GM19035 (cell line): ENCODE results near the gene BICC1.

ENCODE experiments used
- ATAC-seq: cut with Tn5 transposase; IDR thresholded peaks from one replicate; pipeline ENCODE4 v1.9.1; 2021; ENCODE audit not compliant: unreplicated experiment

Gene BICC1

DNA sequence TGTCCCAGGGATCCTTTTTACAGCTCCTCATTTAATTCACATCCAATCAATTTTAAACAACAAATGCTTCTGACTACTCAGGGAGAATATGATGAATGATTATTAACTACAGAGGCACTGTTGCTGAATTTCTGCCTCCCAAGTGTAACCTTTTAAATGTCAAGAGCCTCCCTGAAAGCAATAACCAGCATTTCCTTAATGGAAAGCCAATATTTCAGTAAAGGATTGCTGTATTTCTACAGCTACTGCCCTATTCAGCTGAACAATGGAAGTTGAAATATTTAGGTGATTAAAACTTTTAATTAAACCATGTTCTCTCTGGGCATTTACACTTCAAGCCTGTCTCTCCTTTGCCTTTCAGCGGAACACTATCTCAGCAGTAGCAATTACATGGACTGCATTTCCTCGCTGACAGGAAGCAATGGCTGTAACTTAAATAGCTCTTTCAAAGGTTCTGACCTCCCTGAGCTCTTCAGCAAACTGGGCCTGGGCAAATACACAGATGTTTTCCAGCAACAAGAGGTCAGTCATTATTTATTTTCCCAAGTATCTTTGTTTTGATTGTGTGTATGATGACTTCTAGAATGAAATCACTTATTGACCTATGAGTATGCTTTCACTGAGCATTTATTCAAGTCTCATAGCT lies 304.7 kb downstream of the BICC1 start:
- no peak for ATAC-seq

DNA sequence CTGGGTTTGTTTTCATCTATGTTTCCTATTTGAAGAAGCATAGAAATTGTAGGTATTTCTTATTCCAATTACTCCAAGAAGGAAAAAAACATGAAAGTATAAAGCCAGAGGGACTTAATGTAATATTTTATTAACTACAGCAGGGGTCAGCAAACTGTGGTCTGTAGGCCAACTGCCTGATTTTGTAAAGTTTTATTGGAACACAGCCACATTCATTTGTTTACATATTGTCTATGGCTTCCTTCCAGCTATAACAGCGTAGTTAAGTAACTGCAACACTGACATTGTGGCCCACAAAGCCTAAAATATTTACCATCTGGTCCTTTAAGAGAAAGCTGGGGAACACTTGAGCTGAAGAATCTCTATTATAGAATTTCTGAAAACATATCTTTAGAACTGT lies 306.2 kb downstream of the BICC1 start:
- no peak for ATAC-seq

- no peak for ATAC-seq
These were observed 307.7 kb downstream of the BICC1 start for GRCh38 chr10:58820386-58820785.

DNA sequence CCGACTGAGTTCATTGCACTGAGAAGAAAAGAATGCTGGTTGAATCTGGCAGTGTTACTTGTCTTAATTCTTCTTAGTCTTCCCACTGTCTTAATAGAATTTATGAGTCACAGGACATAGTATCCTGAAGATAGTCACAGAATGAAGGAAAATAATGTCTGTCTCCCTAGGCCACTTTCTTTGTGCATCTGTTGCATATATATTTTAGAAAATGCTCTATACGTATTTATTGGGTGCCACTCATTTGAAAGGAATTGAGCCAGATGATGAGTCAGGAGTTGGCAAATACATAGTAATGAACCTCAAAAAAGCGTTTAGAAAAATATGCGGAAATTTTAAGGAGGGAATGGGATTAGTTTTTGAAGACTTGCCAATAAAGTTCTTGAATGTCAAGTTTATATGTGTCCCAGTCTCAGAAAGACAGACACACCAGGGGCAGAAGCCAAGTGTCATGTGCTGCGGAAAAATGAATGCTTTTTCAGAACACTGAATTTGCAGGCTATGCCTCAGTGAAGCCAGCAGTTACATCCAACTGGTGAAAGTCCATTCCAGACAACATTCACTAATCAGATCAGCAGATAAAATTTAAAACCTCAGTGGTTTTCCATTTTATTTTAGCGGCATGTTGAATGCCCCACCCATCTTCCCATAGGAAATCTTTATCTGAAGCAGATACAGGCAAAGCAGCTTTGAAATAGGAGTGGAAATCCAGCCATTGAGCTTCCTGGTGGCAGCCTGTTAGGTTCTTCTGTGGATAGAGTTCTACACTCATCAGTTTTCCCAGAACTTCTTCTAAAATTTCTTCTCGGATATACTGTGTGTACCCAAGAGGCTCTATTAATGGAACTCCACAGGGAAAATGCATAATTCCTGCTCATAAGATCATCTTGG lies 308.4 kb downstream of the BICC1 start:
- ATAC-seq = no peak

DNA sequence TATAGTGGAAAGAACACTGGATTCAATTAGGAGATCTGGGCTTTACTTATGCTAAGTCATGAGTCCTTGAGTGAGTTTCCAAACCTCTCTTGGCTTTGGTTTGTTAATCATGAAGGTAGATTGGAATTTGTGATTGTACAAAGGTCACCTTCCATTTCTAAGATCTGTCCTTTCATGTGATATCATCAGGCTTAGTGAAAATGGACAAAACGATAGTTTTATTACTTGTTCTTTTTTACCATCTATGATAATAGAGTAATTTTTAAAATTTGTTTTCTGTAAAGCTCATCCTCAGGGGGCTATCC lies 309.0 kb downstream of the BICC1 start:
- no peak for ATAC-seq

- ATAC-seq = no peak
These were observed 311.3 kb downstream of the BICC1 start for GRCh38 chr10:58823983-58824382.

GRCh38 chr10:58824396-58824795 lies 311.7 kb downstream of the BICC1 start:
- ATAC-seq = no peak

DNA sequence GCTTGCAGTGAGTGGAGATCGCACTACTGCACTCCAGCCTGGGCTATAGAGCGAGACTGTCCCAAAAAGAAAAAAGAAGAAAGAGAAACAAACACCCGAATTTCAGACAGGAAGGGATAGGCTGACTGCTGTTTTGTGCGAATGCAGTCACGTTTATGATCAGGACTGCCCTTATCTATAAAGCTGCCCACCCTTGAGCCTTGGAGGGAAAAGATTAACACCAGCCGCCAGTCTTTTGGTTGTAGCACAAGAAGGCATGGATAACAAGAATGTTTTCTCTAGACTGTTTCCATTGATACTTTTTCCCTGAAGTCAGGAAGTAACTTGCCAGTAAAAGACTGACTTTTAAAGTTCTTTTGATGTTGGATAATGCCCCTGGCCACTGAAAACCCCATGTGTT lies 314.0 kb downstream of the BICC1 start:
- no peak for ATAC-seq

DNA sequence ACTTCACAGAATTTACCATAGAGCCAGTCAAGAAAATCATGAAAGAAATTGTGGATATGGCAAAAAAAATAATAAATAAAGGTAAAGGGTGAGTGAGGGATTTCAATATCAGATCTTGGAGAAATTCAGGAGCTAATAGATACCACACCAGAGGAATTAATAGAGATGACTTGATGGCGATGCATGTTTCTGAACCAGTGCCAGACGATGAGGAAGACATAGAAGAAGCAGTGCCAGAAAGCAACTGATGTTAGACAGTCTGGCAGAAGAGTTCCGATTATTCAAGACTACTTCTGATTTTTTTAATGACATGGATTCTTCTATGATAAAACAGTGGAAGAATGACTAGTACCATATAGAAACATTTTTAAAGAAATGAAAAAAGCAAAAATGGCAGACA lies 314.7 kb downstream of the BICC1 start:
- no peak for ATAC-seq

GRCh38 chr10:58829839-58830238 lies 317.2 kb downstream of the BICC1 start:
- ATAC-seq = no peak

DNA sequence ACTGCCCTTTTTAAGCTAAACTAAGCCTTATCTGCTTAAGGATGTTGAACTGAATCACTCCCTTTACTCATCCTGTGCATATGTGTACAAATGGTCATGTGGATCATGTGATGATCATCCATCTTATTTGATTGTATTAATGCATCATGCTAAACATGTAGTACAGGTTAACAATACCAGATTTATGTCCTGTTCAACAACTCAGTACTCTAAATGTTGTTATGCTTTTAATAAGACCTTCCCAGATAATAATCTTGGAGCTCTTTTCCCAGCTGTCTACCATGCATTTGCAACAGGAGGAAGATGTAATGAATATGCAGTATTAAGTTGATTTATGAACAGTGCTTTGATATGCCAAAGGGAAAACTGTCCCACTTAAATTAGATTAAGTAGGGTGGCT lies 318.0 kb downstream of the BICC1 start:
- ATAC-seq = no peak

DNA sequence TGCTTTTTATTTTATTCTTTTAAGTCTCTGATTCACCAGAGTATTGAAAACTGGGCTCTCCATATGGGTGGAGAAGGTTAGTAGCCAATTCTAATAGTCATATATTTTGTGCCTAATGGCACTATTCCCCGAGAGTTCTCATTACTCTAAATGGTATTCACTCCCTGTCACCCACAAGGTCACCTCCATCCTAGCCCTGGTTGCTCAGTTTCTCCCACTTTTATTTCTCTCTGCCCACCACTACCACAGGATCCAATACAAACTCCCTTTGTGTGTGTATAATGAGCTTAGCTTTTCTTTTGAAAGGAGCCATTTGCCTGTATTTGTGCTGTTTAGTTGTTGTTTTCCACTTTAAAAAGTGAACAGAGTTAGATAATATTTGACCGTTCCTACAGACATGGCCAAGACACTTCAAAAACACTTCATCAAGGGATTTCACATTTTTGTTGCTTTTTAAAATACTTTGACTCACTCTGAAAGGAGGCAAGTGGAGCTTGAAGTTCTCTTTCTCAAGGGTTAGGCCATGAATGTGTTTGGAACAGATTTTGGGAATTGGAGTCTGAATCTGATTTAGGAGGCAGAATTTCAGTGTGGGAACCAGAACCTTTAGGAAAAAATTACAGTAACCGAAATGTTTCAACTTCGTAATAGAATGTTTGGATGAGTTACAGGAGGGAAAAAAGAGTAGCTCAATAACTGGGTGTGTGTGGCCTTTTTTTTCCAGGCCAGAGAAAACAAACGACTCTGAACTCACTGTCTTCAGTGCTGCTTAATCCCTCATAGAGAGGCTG lies 321.3 kb downstream of the BICC1 start:
- ATAC-seq = no peak

GRCh38 chr10:58836176-58836700 lies 323.6 kb downstream of the BICC1 start:
- ATAC-seq = no peak

GRCh38 chr10:58836991-58837575 lies 324.4 kb downstream of the BICC1 start:
- no peak for ATAC-seq

GRCh38 chr10:58837826-58838225 lies 325.2 kb downstream of the BICC1 start:
- no peak for ATAC-seq

- no peak for ATAC-seq
These were observed 326.0 kb downstream of the BICC1 start for GRCh38 chr10:58838561-58839208.

DNA sequence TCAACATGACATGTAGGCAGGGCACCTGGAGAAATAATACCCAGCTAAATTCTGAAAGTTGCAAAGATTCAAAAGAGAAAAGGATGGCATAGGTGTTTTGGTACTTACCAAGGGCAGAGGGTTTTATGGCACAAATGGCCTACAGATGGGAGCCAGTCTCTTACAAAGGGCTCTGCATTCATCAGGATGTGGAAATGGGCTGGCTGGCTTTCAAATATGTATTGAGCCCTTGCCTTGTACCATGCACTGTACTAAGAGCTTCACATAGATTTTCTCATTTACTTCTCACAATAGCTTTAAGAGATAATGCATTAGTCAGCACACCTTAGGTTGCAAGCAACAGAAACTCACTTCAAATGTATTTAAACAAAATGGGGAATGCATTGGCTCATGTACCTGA lies 327.1 kb downstream of the BICC1 start:
- no peak for ATAC-seq

DNA sequence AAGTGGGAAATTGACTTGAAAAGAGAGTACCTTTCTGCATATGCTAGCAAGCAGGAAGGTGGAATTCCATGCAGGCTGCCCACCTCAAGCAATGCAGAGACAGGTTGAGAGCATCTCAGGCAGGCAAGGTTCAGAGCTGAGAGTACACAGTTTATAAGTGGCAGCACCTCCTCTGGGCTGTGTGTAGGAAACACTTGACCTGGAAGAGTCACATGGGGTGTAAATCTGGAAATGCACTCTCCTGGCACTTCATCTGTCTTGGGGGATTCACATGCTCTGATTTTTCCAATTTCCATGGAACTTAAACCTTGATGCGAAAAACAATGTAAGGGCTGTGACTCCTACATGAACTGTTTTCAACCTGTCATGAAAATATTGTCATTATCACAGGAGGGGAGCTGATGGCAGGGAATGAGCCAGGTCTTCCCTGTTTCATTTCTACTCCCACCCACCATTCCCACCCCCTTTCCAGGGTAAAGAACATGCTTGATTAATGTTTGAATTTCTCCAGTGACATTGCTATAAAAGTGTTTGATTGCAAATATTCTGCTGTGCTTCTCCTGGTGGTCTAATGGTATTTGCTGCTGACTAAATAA lies 328.3 kb downstream of the BICC1 start:
- no peak for ATAC-seq

DNA sequence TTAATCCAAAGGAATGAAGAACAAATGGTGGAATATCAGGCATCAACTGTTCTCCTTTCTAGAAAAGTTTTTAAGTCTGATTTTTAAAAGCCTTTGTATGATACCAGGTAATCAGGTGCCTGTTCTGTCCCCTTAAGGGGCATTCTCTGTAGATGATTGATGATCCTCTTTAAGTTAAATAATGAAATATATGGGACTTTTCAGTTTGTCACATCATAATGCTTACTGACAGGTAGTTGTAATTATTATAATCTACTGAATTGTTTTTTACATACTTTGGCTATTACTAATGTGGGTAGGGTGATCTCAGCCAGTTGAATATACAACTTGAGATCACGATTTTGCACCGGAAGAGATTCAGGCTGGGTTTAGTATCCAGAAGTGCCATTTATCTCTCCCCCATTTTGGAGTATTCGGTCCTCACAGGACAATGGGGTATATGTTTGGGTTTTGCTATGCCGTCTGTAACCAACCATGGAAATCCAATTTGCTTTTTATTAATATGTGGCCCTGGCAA lies 330.2 kb downstream of the BICC1 start:
- ATAC-seq = no peak

DNA sequence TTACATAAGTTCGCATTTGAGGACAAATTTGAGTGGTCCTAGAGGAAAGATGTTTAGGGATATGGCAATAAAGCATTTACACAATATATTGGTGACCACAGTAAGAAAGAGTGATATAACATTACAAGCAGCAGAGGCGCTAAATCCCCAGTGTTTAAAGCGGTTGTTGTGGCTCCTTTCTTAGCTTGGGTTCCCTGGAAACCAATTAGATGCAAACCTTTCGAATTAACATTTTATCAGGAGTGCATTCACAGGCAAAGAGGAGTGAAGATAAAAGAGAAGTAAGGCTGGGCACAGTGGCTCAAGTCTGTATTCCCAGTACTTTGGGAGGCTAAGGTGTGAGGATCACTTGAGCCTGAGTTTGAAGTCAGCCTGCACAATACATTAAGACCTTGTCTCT lies 331.1 kb downstream of the BICC1 start:
- no peak for ATAC-seq
